GM10266 (cell line): ENCODE measurements around the gene OSBPL8.

ENCODE experiments used
- DNase-seq: peaks from one replicate; pipeline ENCODE4 v3.0.0; 2012; ENCODE audit errors: extremely low spot score
- CTCF ChIP-seq: IDR thresholded peaks from 2 replicates; pipeline ENCODE4 v1.5.1; 2012; ENCODE audit warnings: mild to moderate bottlenecking, low read depth; ENCODE audit not compliant: control insufficient read depth, insufficient read depth; ENCODE audit errors: missing control alignments

Gene OSBPL8

DNA sequence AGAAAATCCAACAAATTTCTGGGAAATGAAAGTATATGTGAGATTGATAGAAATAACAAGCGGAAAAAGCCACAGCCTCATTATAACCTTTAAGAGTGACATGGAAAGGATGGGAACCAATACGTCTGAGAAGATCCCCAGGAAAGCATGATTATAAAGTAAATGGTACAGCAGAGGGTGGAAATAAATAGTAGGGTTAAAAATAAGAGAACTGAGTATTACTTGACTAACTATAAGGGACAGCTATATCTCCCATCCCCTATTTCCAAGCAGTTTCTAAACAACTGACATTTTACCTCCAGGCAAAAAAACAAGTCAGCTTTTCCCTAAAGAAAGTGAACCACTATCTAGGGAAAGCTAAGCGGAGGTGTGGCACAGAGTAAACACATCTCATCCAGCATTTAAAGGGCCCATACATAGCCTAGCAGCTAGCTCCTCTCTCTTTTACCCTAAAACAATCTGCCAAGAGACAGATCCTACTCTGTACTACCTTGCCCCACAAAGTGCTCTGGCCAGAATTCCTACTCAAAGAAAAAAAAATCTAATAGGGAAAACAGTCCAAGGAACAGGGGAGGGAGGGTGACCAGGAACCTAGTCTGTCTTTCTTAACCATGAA, 11.2 kb downstream of the OSBPL8 start:
- DNase-seq, result no peak
- TF ChIP-seq CTCF, result no peak

DNA sequence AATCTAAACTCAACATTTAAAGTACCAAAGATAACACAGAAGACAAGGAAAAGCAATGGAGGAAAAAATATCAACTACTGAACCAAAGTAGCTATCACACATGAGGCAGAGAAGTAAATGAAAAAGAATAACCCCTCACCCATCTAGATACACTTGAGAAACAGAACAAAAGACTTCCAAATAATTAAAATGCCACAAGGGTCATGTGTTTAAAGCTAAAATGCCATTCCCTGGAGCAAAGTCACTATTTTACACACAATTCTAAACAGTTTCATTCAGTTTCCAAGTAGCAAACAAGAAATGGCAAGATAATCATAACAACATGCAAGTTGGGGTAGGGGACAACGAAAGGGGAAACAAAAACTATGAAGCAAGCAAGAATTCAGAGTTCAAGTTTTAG, 12.0 kb downstream of the OSBPL8 start:
- TF ChIP-seq CTCF, result no peak
- no peak for DNase-seq

DNA sequence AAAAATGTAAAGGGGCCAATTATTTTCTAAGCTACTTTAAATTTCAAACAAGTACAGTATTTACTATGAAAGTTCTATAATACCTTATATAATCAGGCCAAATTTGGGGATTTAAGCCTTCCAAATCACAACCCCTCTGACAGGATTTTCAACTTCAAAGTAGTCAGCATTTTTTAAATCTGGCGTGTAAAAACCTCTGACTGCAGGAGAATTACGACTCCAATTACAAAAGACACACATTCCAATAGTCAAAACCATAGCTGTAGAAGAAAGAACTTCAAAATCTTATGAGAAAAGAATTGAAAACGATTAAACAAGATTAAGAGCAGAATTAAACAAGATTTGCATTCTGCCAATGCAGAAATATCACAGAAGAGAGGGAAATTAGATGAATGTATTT, 12.7 kb downstream of the OSBPL8 start:
- no peak for TF ChIP-seq CTCF

DNA sequence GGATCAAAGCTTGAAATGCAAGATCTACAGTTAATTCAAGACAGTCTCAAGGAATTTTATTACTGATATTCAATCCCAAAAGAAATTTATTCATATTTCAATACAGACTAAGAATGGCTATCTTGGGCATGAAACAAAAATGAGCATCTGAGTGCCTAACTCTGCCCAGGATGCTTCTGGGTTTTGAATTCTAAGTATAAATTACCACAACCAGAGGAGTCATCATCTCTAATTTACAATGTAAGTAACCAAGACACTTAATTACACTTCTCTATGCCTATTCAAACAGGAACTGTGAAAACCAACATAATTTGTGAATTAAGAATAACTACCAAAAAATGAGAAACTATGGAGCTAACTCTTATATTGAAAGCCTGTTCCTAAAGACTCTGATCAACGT, 14.1 kb downstream of the OSBPL8 start:
- no peak for TF ChIP-seq CTCF
- no peak for DNase-seq

More for the DNA sequence above, 12.7 kb downstream of the OSBPL8 start:
- DNase-seq, result no peak

DNA sequence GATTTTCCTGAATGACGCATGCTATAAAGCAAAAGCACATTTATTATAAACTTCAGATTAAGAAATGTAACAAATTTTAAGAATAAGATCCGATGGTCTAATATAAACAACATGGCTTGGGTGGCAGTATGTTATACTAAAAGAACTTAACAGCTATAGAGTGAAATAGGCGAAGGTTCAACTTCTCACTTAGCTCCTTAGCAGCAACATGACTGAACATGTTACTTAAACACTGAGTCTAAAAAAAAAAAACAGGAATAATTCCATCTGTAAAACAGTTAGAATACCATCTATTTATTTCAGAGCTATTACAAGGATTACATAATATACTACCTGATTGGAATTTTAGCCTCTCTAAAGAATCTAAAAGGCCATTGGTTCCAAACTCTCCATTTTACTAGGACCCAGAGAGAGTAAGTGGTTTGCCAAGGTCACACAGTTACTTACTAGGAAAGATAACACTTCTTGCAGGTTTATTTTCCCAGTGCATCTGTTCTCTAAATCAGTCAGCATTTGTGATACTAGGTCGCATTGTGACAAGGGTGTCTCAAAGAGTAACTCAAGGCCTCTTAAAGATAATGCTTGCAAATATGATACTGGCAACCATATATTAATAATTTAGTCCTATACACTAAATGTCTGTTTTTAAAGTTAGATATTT, 14.8 kb downstream of the OSBPL8 start:
- no peak for TF ChIP-seq CTCF
- no peak for DNase-seq

DNA sequence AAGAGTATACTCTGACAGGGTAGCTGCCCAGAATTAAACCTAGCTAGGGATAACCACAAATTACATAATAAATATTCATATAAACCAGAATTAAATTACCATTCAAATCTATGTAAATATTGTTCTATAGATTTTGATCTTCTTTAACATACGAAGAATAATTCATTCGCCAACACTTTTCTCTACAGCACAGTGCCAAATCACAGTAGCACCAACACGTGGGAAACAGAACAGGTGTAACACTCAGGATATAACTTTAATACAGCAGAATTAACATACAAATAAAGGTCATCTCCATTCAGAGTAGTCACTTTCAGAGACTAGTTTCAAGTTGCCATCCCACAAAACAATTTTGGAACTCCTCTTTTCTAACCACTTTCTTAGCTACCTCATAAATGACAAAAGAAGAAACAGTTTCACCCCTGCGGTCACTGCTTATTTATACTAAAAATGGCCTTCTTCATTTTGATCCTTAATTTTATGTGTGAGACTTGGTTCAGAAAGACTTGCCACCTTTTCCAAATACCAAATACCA, 15.7 kb downstream of the OSBPL8 start:
- TF ChIP-seq CTCF, result no peak
- DNase-seq, result no peak

DNA sequence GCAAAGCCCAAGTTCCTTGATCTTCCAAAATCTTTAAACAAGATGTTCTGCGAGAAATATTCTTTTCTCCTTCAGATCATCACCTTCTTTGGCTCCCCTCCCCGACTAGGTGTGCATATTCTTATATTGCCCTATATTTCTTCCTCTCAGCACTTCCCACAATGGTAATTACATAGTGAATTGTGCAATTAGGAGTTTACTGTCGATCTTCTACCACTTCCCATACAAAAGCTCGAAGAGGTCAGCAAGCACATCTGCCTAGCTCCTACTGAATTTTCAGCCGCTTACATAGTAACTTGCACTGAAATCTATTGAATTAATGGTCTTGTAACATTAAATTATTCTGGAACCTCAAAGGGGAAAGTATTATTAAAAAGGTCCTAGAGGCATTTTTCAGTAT, 16.7 kb downstream of the OSBPL8 start:
- DNase-seq, result no peak
- TF ChIP-seq CTCF, result no peak
